Dermis microvascular lymphatic vessel endothelial cell (primary cell): ENCODE measurements around the gene OR2H2. TPM values are rescaled to one million over a fixed set of nuclear protein-coding genes. Genes with fewer than 3 reads are reported as not detected.

ENCODE experiments used
- DNase-seq, 2 donors: peaks; one replicate each; pipeline versions ENCODE4 v3.0.0 to v3.0.0-alpha.2; 2010; ENCODE audit warnings: low read depth in 2 of 2
- total RNA-seq: library from RNA; depleted of rRNA; stranded (reverse); fragments of >200 nt; gene quantifications from 2 replicates; pipeline ENCODE4 v1.2.1, GENCODE V29; 2014

The OR2H2 gene
- total RNA-seq, 1 donor from 2014 or later, result not detected

- no peak for DNase-seq
Measured at GRCh38 chr6:29591677-29592076, 6.8 kb downstream of the OR2H2 start.

- DNase-seq, result no peak
Measured at GRCh38 chr6:29593199-29593855, 8.4 kb downstream of the OR2H2 start.

- no peak for DNase-seq
Measured at GRCh38 chr6:29596381-29596900, 11.5 kb downstream of the OR2H2 start.

DNA sequence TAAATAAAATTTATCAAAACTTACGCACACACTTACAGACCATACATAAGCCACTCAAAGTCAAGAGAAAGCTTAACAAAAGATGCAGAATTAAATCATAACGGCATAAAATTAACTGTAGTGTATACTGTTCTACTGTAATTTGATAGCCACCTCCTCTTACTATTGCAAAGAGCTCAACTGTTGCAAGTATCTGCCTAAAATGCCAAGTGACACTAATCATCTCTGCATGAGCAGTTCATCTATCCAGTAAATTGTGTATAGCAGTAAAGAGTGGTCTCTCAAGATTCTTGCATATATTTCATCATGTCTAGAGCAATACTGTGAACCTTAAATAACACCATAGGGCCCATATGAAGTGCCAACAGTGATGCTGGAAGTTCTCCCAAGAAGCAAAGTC, 12.3 kb downstream of the OR2H2 start:
- no peak for DNase-seq

DNA sequence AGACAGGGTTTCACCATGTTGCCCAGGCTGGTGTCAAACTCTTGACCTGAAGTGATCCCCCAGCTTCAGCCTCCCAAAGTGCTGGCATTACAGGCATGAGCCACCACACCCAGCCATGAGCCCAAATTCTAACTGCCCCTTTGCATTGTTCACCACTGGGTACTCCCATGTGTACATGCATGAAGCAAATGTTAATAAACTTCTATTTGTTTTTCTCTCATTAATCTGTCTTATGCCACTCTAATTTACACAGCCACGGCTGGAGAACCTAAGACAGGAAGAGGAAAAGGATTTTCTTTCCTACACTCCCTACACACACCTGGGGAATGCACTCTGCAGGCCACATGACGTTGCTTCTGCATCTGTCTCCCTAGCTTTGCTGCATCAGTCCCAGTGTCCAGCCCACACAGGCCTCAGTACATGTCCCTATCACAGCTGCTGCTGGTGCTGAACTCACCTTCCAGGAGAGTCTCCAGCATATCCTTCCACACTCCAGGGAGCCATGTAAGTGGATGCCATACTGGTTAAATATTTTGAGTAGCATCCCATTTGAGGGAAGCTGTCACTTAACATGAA, 13.3 kb downstream of the OR2H2 start:
- DNase-seq, result no peak

GRCh38 chr6:29602564-29603361, 17.8 kb downstream of the OR2H2 start:
- peak in 1 of 2 donors; percentile 12 for DNase-seq

DNA sequence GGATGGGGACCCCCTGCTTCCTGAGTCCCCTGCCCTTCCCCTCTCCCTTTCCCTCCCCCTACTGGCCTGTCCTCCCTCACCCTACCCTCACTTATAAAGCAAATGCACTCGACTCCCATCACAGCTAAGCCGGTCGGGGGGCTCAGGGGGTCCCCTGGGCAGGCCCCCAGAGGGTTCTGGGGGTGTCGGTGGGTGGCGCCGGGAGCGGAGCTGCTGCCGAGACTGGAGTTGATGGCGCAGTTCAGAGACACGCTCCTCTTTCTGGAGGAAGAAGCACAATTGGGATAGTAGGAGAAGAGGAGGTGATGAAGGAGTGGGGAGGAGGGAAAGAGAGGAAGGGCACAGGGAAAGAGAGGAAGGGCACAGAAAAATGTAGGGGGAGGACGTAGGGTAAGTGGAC, 18.5 kb downstream of the OR2H2 start:
- no peak for DNase-seq

DNA sequence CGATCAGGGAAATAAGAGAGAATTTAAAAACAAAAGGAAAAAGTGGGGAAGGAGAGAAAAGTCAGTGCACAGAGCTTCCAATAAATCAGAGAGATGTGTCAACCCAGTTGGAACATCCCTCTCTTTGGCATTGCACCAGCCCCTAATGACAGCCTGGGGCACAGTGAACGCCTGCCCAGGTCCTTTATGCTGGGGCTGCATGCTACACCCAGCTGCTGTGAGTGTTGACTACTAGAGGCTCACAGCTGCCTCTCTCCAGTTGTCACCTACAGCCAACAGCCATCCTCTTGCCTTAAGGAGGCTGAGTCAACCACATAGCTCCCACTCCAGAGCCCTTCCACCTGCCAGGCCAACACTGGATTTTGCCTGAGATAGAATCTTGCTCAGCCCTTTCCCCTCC, 19.0 kb downstream of the OR2H2 start:
- DNase-seq, result no peak

GRCh38 chr6:29608131-29608530, 23.2 kb downstream of the OR2H2 start:
- DNase-seq, result no peak

- no peak for DNase-seq
Measured at GRCh38 chr6:29610540-29610939, 25.6 kb downstream of the OR2H2 start.

DNA sequence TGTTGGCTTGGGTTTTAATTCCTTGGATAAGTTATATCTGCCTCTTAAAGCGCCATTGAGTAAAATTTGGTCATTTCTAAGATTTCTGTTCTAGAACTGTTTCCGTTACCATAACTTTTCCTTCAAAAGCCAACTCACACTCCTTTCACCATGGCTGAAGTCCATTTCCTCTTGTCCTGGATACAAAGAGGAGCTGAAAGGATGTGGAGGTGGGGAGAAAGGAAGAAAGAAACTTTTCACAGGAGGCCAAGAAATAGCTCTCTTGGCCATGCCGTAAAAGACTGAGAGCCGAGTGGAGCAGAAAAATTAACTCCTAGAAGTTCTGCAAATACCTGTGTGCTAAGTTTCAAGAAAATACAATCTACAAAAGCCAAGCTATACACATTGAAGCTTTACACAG, 26.5 kb downstream of the OR2H2 start:
- DNase-seq, result no peak

DNA sequence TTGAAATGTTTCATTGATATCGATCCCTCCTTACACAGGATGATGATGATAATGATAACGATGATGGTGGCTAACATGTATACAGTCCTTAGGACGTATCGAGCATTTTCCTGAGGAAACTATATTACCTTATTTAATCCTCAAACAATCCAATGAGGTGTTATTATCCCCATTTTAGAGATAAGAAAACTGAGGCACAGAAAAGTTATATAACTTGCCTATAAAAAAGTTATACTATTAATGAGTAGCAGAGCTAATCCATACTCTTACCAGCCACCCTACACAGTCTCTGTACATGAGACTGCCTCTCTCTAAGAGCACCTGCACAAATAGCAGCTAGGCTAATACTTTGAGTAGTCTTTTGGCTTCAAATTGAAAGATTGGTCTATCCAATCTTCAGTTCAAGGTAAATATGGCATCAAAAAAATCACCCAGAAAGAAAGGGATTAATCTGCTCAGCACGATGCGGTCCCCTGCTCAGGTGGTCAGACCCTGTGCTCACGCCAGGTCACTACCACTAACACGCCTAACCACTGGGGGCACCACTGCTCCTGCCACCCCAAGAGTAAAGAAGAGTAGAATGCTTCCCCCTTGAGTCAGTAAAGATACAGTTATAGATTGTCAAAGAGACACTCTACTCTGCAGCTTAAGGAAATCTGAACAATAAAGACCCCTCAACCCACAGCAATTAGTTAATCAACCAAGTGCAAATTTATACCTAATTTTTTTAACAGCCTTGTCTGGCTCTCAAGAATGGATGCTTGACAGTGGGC, 33.0 kb downstream of the OR2H2 start:
- no peak for DNase-seq

DNA sequence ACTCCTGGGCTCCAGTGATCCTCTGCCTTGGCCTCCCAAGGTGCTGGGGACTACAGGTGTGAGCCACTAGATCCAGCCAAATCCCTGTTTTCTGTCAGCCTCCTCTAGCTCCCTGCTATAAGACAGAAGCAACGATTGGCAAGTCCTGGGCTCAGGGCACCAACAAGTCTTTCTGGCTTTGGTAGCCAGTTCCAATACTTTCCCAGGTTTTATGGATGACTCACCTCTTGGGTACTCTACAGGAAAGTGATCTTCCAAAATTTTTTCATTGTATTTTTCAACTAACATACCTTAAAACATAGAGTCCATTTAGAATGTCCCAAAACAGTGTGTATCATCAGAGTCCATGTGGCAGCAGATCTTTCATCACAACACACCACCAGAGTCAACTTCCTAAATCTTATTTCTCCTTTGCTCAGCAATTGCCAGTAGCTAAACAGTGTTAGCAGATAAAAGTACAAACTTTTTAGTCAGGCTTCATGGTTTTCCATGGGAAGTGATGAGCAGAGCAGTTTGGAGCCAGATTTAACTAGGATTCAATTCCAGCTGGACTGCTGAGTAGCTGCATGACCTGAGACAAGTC, 34.7 kb downstream of the OR2H2 start:
- DNase-seq, result no peak

DNA sequence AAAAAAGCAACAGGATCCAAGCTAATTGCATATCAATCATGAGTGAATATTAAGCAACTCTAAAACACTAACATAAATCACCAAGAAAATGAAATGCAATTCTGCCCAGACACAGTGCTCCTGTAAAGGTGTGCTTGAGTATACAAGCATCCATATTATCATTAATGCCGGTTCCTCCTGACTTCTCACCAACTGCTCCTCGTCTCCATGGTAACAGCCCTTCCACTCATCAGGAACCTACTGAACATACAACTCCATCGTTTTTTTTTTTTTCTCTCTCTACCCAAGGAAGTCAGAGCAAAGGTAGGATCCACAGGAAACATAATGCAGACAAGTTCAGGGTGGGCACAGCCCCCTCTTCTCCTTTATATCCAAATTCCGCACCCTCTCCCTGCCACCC, 35.7 kb downstream of the OR2H2 start:
- no peak for DNase-seq

DNA sequence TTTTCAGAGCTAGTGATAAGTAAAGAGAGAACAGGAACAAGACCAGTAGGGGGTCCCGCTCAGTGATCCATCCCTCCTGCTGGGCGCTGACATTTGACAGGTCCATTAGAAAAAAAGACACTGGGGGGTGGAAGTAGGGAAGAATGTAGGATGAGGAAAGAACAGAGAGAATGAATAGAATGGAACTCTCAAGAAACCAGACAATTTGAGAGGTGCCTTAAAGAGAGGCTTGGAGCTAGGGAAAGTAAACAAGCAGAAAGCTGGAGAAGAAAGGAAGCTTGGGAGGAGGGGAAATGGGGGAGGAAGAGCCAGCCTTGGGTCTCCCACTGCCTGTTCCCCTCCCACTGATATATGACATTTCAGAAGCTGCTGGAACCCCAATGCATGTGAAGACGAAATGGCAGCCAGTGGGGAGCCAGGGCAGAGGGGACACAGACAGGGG, 39.6 kb downstream of the OR2H2 start:
- DNase-seq, result no peak

GRCh38 chr6:29625337-29625930, 40.5 kb downstream of the OR2H2 start:
- no peak for DNase-seq

GRCh38 chr6:29626948-29627754, 42.2 kb downstream of the OR2H2 start:
- DNase-seq, result no peak

GRCh38 chr6:29627755-29628418, 43.0 kb downstream of the OR2H2 start:
- DNase-seq, result peak in 1 of 2 donors; percentile 68
